AG08396 (cell line): ENCODE results near the gene C5orf15.
A peak's percentile ranks its signal among the peaks of the same experiment; 100 is the strongest.
"Not testable (repeated sequence)": the region's sequence is repeated elsewhere in the genome, so short reads cannot be mapped to it uniquely, and the experiment has no call there.

Source experiments
- DNase-seq: peaks from one replicate; pipeline ENCODE4 v3.0.0; 2012; ENCODE audit warnings: low spot score, mixed read lengths

The C5orf15 gene

GRCh38 chr5:133994297-133994989 lies 26.0 kb upstream of the C5orf15 start:
- DNase-seq = no peak

GRCh38 chr5:133993185-133993936 lies 24.9 kb upstream of the C5orf15 start:
- DNase-seq = peak; percentile 66

GRCh38 chr5:133992429-133993155 lies 24.2 kb upstream of the C5orf15 start:
- DNase-seq = no peak

GRCh38 chr5:133991171-133991910 lies 22.9 kb upstream of the C5orf15 start:
- DNase-seq = no peak

- DNase-seq = no peak
Observed at GRCh38 chr5:133990396-133990795, 22.0 kb upstream of the C5orf15 start.

- DNase-seq = no peak
Observed at GRCh38 chr5:133985540-133986180, 17.2 kb upstream of the C5orf15 start.

- DNase-seq = no peak
Observed at GRCh38 chr5:133983674-133984073, 15.2 kb upstream of the C5orf15 start.

- DNase-seq = no peak
Observed at GRCh38 chr5:133981714-133982113, 13.3 kb upstream of the C5orf15 start.

GRCh38 chr5:133980652-133981051 lies 12.2 kb upstream of the C5orf15 start:
- no peak for DNase-seq

GRCh38 chr5:133978943-133979342 lies 10.5 kb upstream of the C5orf15 start:
- no peak for DNase-seq

GRCh38 chr5:133977858-133978257 lies 9.4 kb upstream of the C5orf15 start:
- peak; percentile 53 for DNase-seq

GRCh38 chr5:133977161-133977787 lies 8.8 kb upstream of the C5orf15 start:
- no peak for DNase-seq

GRCh38 chr5:133975546-133975945 lies 7.1 kb upstream of the C5orf15 start:
- DNase-seq = not testable (repeated sequence)

GRCh38 chr5:133974142-133974541 lies 5.7 kb upstream of the C5orf15 start:
- no peak for DNase-seq

- no peak for DNase-seq
Observed at GRCh38 chr5:133970325-133970909, 2.0 kb upstream of the C5orf15 start.

- no peak for DNase-seq
Observed at GRCh38 chr5:133969654-133970324, 1.4 kb upstream of the C5orf15 start.

- DNase-seq = no peak
Observed at GRCh38 chr5:133967698-133968203, 674 bp downstream of the C5orf15 start.

- DNase-seq = no peak
Observed at GRCh38 chr5:133967124-133967523, 1.3 kb downstream of the C5orf15 start.

GRCh38 chr5:133966090-133966489 lies 2.3 kb downstream of the C5orf15 start:
- DNase-seq = no peak
